Activated CD4-positive, alpha-beta T cell treated with anti-CD3 and anti-CD28 coated beads for 1 hour (primary cell): ENCODE data around the gene HAPLN2.
"Not testable (repeated sequence)": the region's sequence is repeated elsewhere in the genome, so short reads cannot be mapped to it uniquely, and the experiment has no call there.

Experiments
- DNase-seq: peaks from one replicate; pipeline ENCODE4 v3.0.0-alpha.2; 2020

HAPLN2 gene

GRCh38 chr1:156623946-156624813, 5.0 kb downstream of the HAPLN2 start:
- no peak for DNase-seq

GRCh38 chr1:156624814-156625435, 5.7 kb downstream of the HAPLN2 start:
- DNase-seq: no peak

- DNase-seq: peak; percentile 42
Observed at GRCh38 chr1:156625436-156626078, 6.3 kb downstream of the HAPLN2 start.

GRCh38 chr1:156626079-156626438, 6.8 kb downstream of the HAPLN2 start:
- no peak for DNase-seq

GRCh38 chr1:156627313-156627880, 8.2 kb downstream of the HAPLN2 start:
- DNase-seq: no peak

GRCh38 chr1:156629823-156630449, 10.7 kb downstream of the HAPLN2 start:
- DNase-seq: no peak

- DNase-seq: not testable (repeated sequence)
Observed at GRCh38 chr1:156631152-156631551, 11.9 kb downstream of the HAPLN2 start.

- no peak for DNase-seq
Observed at GRCh38 chr1:156632355-156632754, 13.1 kb downstream of the HAPLN2 start.

GRCh38 chr1:156638189-156638985, 19.2 kb downstream of the HAPLN2 start:
- DNase-seq: no peak

GRCh38 chr1:156639601-156640101, 20.4 kb downstream of the HAPLN2 start:
- no peak for DNase-seq

- no peak for DNase-seq
Observed at GRCh38 chr1:156640842-156641706, 21.9 kb downstream of the HAPLN2 start.

- no peak for DNase-seq
Observed at GRCh38 chr1:156641761-156642264, 22.6 kb downstream of the HAPLN2 start, which contains the start of gene BCAN. Gene BCAN (plus strand): TSS chr1:156642117. CDS start chr1:156646055, 3,938 bp downstream.

- no peak for DNase-seq
Observed at GRCh38 chr1:156642265-156643048, 23.2 kb downstream of the HAPLN2 start.

GRCh38 chr1:156643049-156643777, 24.0 kb downstream of the HAPLN2 start:
- no peak for DNase-seq

GRCh38 chr1:156643778-156644092, 24.5 kb downstream of the HAPLN2 start:
- no peak for DNase-seq

- DNase-seq: no peak
Observed at GRCh38 chr1:156644146-156644545, 24.9 kb downstream of the HAPLN2 start.

GRCh38 chr1:156644640-156645039, 25.4 kb downstream of the HAPLN2 start:
- DNase-seq: no peak

GRCh38 chr1:156645056-156645455, 25.8 kb downstream of the HAPLN2 start:
- no peak for DNase-seq

- DNase-seq: no peak
Observed at GRCh38 chr1:156645666-156646065, 26.5 kb downstream of the HAPLN2 start.
